Testis (tissue), 2 donors: Measurements from ENCODE around the gene ST3GAL5.

Source experiments
- CTCF ChIP-seq, 3 experiments: fragments of 450-650 bp in 2 of 3; fragments of 200-600 bp in 1 of 3; sonication (generic) in 1 of 3; IDR thresholded peaks; one replicate each; pipeline ENCODE4 v1.5.1; 2016 to 2019; ENCODE audit warnings: antibody characterized with exemption in 3 of 3, mild to moderate bottlenecking in 2 of 3, moderate library complexity in 1 of 3
- POLR2A ChIP-seq: fragments of 450-650 bp; IDR thresholded peaks from one replicate; pipeline ENCODE4 v1.6.1; 2017; ENCODE audit warnings: antibody characterized with exemption, mild to moderate bottlenecking, moderate library complexity

- TF ChIP-seq POLR2A (no peak), CTCF (IDR thresholded peaks at IDR 0.05) (no peak)
Measured at GRCh38 chr2:85847051-85847588, 41.7 kb downstream of the ST3GAL5 start.
